Testis (tissue), 2 donors: Measurements from ENCODE around the gene TTLL11.

Experiments
- CTCF ChIP-seq, 3 experiments: fragments of 450-650 bp in 2 of 3; fragments of 200-600 bp in 1 of 3; sonication (generic) in 1 of 3; IDR thresholded peaks; one replicate each; pipeline ENCODE4 v1.5.1; 2016 to 2019; ENCODE audit warnings: antibody characterized with exemption in 3 of 3, mild to moderate bottlenecking in 2 of 3, moderate library complexity in 1 of 3
- POLR2A ChIP-seq: fragments of 450-650 bp; IDR thresholded peaks from one replicate; pipeline ENCODE4 v1.6.1; 2017; ENCODE audit warnings: antibody characterized with exemption, mild to moderate bottlenecking, moderate library complexity

GRCh38 chr9:122059955-122060324, 33.2 kb downstream of the TTLL11 start:
- TF ChIP-seq POLR2A (no peak), CTCF (IDR thresholded peaks at IDR 0.05) (no peak)
